HPDE6-E6E7 (cell line): ENCODE data around the gene ABHD5.

Experiments used
- DNase-seq: peaks from one replicate; pipeline ENCODE4 v3.0.0; 2011; ENCODE audit warnings: missing footprints; ENCODE audit errors: extremely low spot score

The ABHD5 gene

GRCh38 chr3:43718296-43718695, 27.6 kb downstream of the ABHD5 start:
- DNase-seq = no peak

GRCh38 chr3:43723121-43723734, 32.5 kb downstream of the ABHD5 start:
- DNase-seq = no peak

- DNase-seq = no peak
Measured at GRCh38 chr3:43726521-43726920, 35.8 kb downstream of the ABHD5 start.

GRCh38 chr3:43727930-43728329, 37.2 kb downstream of the ABHD5 start:
- no peak for DNase-seq

- no peak for DNase-seq
Measured at GRCh38 chr3:43728476-43728875, 37.7 kb downstream of the ABHD5 start.

- DNase-seq = no peak
Measured at GRCh38 chr3:43728947-43729346, 38.2 kb downstream of the ABHD5 start.

- no peak for DNase-seq
Measured at GRCh38 chr3:43729707-43730414, 39.1 kb downstream of the ABHD5 start.

GRCh38 chr3:43732747-43733425, 42.1 kb downstream of the ABHD5 start:
- DNase-seq = no peak

GRCh38 chr3:43733459-43734384, 43.0 kb downstream of the ABHD5 start:
- no peak for DNase-seq

- DNase-seq = no peak
Measured at GRCh38 chr3:43734685-43735084, 43.9 kb downstream of the ABHD5 start.

- no peak for DNase-seq
Measured at GRCh38 chr3:43735618-43736017, 44.9 kb downstream of the ABHD5 start.

- no peak for DNase-seq
Measured at GRCh38 chr3:43736558-43737440, 46.1 kb downstream of the ABHD5 start.

- DNase-seq = no peak
Measured at GRCh38 chr3:43738305-43738704, 47.6 kb downstream of the ABHD5 start.

GRCh38 chr3:43742920-43743319, 52.2 kb downstream of the ABHD5 start:
- no peak for DNase-seq

GRCh38 chr3:43747641-43748040, 56.9 kb downstream of the ABHD5 start:
- no peak for DNase-seq

GRCh38 chr3:43748179-43748578, 57.4 kb downstream of the ABHD5 start:
- no peak for DNase-seq

GRCh38 chr3:43748645-43749044, 57.9 kb downstream of the ABHD5 start:
- DNase-seq = no peak

GRCh38 chr3:43752905-43753304, 62.2 kb downstream of the ABHD5 start:
- DNase-seq = no peak

GRCh38 chr3:43753741-43754715, 63.3 kb downstream of the ABHD5 start:
- DNase-seq = no peak
